ENCODE measurements around the gene ACSF3.

ACSF3 gene

DNA sequence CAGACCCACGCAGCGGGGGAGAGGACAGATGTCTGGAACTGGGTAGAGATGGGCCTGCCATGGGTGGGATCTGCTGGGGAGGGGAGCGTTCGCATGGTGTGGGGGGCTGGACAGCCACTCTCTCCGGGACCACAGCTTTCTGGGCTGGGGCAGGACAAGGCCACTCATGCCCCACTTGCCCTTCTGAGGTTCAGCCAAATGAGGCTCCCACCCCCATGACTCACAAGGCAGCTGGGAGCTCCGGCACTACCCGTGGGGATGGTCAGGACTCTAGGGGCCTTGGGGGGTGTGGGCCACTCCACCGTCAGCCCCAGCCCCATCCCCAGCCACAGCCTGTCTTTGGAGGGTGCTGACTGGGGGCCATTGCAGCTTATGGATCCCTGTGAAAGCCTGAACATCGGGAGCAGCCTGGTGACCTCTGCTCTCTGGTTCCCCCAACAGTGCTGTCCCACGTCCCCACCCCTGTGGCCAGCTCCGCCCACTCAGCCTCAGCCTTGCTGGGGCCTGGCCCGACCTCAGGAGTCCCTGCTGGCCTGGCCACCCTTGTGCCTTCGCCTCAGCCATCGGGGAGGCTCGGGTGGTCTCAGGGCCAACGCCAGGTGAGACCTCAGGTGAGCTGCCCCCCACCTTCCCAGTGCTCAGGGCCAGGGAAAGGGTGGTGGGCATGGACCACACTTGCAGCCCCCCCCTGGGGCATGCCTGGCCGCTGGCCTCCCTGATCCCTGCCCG, 73.2 kb downstream of the ACSF3 start:
- DNase-seq = no peak

DNA sequence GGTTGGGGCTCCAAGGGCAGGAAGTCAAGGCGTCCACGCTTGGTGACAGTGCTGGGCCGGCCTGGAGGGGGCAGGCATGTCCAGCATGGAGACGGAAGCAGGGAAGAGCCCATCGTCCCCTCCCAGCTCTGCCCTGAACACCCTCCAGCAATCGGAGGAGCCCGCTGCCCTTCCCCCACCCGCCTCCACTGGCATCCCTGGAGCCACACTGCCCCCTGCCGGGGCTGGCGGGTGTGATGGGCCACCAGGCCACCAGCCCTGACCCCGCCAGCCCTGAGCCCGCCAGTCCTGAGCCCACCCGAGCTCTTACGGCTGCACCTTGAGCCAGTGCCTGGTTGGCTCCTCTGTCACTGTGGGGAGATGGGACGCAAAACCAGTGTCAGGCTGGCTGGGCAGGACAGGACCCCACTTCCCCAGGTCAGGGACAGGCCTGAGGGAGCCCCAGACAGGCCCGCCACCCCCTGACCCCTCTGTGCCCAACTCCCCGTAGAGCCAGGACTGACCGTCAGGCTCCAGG, 73.8 kb downstream of the ACSF3 start:
- peak; percentile 99 for DNase-seq

- DNase-seq = no peak
These were observed 74.9 kb downstream of the ACSF3 start for GRCh38 chr16:89168381-89169189.

DNA sequence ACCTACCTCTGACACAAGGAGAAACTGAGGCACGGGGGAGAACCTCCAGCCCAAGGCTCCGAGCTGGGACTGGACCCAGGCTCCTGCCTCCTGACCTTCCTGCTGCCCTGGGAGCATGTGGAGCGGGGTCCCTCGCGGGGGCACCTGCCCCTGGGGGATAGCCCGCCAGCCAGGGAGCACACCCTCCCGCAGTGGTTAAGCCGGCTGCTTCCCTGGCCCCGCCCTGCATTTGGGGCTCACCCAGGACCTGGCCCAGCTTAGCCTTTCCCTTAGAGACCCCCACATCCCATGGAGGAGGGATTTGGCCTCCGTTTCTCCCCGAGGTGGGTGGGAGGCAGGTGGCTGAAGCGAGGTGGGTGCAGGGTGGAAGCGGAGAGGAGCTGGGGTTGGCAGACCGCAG, 76.1 kb downstream of the ACSF3 start:
- no peak for DNase-seq

GRCh38 chr16:89170346-89171215, 76.9 kb downstream of the ACSF3 start:
- DNase-seq = no peak

DNA sequence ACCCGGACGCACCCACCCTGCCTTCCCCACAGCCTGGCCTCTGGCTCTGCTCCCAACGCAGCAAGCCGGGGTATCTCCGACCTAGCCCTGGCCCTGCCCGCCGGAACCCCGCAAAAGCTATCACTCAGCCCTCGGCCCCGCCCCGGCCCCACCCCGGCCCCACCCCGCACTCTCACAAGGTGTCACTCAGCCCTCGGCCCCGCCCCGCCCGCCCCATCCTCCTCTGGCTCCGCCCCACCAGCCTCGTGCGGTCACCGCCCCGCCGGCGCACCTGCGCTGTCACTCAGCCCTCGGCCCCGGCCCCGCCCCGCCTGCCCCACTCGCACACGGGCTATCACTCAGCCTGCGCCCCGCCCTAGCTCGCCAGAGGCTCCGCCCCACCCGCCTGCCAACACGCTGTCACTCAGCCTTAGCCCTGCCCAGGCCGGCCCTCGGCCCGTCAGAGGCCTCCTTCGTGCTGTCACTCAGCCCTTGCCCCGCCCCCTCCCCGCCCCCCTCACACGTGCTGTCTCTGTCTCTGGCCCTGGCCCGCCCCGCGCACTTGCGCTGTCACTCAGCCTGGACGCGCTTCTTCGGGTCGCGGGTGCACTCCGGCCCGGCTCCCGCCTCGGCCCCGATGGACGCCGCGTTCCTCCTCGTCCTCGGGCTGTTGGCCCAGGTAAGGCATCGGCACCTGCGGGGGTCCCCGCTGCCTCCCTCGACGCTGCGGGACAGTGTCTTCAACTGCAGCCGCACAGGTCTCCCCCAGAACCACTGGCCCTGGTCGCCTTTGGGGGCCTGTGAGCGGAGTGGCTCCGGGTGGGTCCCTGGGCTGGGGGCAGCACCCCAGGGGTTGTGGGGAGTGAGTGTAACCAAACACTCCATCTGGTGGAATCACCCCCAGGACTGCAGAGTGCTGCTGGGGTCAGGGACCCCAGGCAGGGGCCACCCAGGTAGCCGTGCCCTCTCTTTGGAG, 77.8 kb downstream of the ACSF3 start, which contains the start of gene CDH15:
Gene CDH15 (plus strand): TSS at position 533 of the 955 bp plus-strand sequence. CDS start 84 bp downstream, at position 617.
- DNase-seq = peak; percentile 100

DNA sequence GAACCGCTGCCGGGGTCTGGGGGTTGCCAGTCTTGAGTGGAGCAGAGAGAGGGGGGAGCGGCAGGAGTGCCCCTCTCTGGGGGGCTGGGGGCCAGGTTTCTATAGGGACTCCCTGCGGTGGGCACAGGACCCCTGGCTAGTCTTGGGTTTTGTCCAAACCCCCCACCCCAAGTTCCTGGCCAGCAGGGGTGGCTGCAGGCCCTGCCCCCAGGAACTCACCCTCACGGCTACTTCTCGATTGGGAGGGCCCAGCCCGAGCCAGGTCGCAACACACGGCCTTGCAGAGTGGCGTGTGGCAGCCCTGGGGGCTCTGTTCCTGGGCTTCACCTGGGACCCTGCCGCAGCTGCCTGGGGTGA, 78.5 kb downstream of the ACSF3 start:
- no peak for DNase-seq

- no peak for DNase-seq
These were observed 79.0 kb downstream of the ACSF3 start for GRCh38 chr16:89172528-89173173.

GRCh38 chr16:89173174-89173921, 79.7 kb downstream of the ACSF3 start:
- no peak for DNase-seq

GRCh38 chr16:89174055-89174827, 80.6 kb downstream of the ACSF3 start:
- no peak for DNase-seq

GRCh38 chr16:89174877-89175276, 81.2 kb downstream of the ACSF3 start:
- no peak for DNase-seq

DNA sequence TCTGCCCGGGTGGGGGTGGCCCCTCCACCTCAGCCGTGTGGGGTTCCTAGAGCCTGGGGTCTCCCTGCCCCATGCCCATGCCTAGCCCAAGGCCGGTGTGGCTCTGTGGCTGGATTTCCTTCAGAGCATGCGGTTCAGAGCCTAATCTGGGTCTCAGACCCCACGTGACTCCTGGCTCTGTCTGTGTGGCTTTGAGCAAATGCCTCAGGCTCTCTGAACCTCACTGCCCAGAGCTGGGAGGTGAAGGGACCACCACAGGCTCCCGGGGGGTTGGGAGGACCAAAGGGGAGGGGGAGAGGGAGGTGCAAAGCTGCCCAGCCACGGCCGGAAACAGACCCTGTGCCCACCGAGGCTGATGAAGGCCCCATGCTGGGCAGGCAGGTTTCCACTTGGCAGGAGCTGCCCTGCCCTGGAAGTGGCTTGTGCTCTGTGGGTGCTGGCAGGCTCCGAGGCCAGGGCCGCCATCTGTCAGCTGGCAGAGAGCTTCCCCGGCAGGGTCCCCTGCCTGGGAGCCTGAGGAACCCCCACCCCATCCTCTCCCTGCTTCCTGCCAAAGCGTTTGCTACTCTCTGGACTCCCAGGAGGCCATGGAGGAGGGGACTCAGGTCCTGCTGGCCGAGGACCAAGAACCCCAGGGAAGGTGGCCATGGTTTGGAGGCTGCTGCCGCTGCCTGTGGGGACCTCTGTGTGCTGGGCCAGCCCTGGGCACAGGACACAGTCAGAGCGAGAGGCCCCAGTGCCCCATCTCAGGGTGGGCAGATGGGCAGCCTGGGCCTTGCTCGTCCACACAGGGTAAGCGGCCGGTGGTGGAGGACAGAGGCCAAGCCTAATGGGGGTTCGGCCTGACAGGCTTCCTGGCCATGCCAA, 81.9 kb downstream of the ACSF3 start:
- DNase-seq = no peak

- DNase-seq = no peak
These were observed 82.6 kb downstream of the ACSF3 start for GRCh38 chr16:89176147-89176690.

- DNase-seq = no peak
These were observed 83.1 kb downstream of the ACSF3 start for GRCh38 chr16:89176717-89177116.

DNA sequence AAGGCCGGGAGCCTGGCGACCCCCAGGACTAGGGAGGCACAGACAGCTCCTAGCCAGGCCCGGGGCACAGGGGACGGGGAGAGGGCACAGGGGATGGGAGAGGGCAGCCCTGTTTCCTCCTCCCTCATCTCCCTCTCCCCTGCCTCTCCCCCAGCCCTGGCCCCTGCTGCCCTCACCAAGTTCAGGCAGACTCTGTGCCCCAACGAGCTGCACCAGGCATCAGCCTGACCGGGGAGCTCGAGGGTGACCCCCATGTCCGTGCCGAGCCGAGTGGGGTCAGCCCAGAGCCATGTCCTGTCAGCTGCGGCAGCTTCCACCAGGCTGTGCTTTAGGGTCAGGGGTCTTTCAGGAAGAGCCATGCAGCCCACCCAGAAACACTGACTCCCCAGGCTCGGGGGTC, 83.8 kb downstream of the ACSF3 start:
- no peak for DNase-seq

DNA sequence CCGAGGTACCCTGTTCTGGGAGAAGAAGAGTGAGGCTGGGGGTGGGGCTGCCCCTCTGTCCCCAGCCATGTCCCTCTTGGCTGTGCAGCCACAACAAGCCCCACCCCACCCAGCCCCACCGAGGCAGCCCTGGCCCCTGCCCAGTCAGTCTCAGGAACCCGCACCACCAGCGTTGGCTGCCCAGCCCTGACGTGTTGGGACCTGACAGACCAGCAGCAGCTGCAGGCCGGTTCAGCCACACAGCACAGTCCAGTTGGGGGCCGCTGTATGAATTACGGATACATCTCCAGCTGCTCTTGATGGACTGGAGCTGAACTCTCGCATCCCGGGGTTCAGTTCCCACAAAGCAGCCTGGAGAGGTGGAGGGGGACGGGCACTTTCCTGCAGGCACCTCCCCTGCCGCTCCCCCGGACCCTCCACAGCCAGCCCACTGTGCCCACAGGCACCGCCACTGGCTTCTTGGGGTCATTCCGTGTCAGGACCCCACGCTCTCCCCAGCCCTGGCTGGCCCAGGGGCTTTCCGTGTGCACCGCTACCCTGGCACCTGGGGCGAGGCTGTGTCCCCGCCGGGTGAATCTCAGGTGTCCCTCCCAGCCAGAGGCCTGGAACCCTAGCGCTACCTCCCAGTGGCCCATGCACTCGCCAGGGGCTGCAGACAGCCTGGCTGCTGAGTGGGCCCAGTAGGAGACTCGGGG, 84.9 kb downstream of the ACSF3 start:
- DNase-seq = no peak

DNA sequence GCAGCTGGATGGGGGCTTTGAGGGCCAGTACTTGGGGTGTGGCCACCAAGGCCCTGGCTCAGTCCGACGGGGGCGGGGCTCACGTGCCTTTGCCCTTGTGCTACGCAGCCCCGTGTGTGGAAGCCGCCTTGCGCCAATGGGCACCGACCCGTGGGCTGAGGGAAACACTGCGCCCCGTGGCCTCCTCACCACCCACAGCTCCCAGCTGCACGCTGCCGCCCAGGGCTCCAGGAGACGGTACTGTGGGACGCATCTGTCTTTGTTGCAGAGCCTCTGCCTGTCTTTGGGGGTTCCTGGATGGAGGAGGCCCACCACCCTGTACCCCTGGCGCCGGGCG, 85.5 kb downstream of the ACSF3 start:
- DNase-seq = no peak

All from 8988T (cell line).